Caki2 (cell line): ENCODE results near the gene SPINDOC. TPM values are rescaled to one million over a fixed set of nuclear protein-coding genes. Genes with fewer than 3 reads are reported as not detected.

Source experiments
- DNase-seq: peaks from one replicate; pipeline ENCODE4 v3.0.0-alpha.2; 2015; ENCODE audit warnings: low read depth
- in situ Hi-C: cut with HindIII; loops from 2 replicates; pipeline ENCODE4 v1.10.0; 2016; ENCODE audit warnings: low sequenced_read_pairs, low pct_unique_long_range_greater_than_20kb, mixed read lengths
- total RNA-seq: library from RNA; depleted of rRNA; stranded (reverse); fragments of >200 nt; shearing (Covaris generic); gene quantifications from 2 replicates; pipeline ENCODE4 v1.2.3, GENCODE V29; 2014; ENCODE audit warnings: low replicate concordance; rRNA removed

SPINDOC gene
- total RNA-seq, 1 experiment from 2014 or later: 22.5 TPM

DNA sequence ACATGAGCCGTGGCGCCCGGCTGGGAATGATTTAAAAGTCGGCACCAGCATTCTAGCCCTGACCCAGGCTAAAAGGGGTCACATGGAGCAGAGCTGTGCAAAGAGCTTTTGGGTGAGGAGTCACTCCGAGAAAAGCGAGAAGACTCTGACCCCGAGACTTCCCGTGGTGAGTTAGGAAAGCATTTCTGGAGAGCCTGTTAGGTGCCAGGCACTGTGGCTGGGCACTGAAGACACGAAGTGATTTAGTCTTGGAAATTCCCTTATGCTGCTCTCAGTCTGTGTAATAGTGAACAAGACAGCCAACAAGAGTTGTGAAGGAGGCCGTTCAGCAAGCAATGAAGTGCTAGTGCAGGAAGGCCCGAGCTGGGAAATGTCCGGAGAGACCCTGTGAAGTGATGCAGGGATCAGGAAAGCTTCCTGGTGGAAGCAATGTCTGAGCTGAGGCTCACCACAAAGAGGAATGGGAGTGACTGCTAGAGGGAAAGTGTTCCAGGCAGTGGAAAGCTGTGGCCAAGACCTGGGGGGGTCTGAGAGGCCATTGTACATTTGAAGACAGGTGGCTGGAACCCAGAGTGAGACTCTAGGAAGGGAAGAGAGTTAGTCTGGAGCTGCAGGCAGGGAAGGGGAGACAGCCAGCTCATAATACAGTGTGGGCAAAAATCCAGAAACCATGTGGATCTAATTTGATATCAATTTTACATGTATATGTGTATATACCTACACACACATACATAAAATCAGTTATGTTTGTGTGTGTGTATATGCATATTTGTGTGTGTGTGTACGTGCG lies 57.3 kb downstream of the SPINDOC start:
- DNase-seq: no peak
- in situ Hi-C loops: no loop called here

DNA sequence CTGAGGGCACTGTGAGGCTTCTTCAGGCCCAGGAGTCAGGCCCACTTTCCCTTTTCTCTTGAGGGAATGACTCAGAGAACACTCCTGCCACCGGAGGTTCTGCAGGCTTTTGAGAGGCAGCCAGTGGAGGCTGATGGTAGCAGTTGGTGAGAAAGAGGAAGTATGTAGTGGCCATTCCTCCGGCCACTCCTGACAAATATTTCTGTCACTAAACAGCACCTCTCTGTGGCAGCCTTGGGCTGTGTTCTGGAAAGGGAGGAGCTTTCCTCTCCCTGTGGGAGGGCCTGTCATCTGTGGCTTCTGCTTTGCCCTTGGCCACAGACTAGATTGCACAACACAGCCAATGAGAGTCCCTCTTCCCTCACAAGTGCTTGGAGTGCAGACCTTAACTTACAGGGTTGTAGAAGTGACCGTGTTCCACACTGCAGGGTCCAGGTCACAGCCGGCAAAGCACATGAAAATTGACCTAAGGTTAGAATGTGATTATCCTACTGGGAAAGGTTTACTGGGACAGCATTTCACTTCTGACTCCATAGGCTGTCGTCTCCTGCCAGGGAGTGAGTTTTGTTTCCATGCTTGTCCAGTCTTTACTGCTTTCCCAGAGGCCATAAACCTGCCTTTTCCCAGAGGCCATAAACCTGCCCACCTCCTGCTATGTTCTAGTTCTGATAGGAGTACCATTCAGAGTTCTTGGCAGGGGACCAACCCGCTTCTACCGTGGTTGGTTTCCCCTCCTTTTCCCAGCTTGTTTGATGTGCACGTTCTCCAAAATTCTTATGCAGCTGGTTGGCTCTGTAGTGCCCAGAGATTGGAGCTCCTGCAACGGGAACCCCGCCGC lies 58.9 kb downstream of the SPINDOC start:
- in situ Hi-C loops: no loop called here

DNA sequence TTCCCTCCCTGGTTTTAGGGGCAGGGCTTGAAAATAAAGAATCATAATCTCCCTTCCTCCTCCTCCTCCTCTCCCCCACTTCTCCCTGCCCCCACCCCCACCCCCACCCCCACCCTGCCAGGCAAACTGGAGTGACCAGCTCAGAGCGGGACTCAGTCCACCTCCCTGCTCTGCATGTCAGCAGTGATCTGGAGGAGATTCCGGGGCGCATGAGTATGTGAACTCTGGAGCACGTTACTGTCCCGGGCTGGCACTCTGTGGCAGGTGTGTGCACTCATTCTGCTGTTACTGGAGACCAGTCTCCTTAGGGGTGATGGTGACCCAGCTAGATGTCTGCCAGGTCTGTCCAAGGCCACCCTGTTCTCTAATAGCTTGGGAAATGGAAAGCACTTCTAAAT lies 59.5 kb downstream of the SPINDOC start:
- no peak for DNase-seq
- in situ Hi-C loops: no loop called here

More for the DNA sequence above, 58.9 kb downstream of the SPINDOC start:
- peak; percentile 94 for DNase-seq

DNA sequence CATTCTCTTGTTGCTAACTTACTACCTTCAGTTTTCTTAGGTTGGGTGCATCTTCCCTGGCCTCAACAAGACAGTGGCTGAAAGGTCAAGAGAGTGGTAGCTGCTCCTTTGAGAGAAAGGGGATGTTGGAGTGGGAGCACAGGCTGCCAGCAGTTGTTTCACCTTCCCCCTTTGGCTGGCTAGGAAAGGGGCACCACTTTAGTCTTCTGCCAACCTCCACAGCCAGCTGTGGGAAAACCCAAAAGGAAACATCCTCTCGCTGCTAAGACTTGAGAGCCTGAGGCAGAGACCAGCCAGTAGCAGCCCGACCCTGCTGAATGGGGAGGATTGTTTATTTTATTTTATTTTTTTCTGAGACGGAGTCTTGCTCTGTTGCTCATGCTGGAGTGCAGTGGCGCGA lies 60.1 kb downstream of the SPINDOC start:
- DNase-seq: no peak
- in situ Hi-C loops: no loop called here

DNA sequence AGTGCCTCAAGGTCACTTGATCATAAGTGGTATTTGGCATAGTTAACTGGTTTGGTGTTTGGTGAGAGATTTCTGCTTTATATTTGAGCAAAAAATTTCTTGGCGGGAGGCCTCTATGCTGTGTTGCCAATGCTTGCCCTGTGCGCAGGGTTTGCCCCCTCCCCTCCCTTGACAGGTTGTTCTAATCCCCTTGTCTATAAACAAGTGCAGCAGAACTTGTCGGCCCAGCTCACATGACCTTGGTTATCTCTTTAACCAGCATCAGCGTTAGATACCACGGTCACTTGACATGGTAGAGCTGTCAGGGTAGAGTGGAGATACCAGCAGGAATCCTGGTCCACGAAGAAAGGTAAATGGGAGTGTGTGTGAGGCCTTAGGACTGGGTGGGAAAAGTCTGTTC lies 61.3 kb downstream of the SPINDOC start:
- DNase-seq: no peak
- in situ Hi-C loops: no loop called here

DNA sequence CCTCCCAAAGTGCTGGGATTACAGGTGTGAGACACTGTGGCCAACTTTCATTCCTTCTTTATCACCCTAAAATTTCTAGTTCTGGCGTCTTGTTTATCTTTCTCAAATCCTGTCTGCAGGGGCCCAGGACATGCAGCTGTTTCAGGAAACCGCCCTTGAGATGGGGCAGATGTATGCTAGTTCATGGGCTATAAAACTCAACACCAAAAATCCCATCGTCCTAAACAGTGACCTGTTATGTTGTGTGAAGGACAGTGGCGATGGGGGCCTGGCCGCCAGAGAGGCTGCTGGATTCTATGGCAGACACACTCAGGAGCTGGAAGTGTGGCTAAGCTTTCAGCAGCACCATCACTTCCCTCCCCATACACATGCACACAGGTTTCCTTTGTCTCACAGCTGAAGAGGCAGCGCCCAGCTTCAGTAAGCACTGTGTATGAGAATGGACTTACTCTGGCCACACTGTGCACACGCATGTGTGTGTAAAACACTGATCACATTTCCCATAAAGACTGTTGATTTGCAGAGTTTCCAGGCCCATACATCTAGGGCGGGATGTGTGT lies 62.3 kb downstream of the SPINDOC start:
- DNase-seq: no peak
- in situ Hi-C loops: no loop called here

DNA sequence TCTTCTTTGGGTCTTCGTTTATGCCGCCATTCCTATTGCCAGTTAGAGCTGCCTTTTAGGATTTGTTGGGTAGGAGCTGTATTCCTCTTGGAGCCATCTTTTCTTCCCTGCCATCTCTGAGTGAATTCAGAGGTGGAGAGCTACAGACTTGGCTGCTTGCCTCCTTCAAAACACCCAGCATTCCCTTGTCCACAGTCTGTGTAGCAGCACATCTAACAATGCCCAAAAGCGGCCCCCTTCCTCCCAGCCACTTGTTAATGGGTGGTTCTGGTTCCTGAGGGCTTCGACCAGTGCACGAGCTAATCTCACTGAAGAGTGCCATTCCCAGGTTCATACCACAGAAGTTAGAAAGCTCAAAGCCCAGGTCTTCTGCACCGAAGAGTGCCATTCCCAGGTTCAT lies 63.4 kb downstream of the SPINDOC start:
- DNase-seq: no peak
- in situ Hi-C loops: no loop called here

Other genes starting within 250 kb of the SPINDOC start
- gene PLAAT3, start 199.0 kb upstream of the SPINDOC start, total RNA-seq: 163 and 198 TPM in 2 replicates
- 46.9 and 58.7 TPM in 2 replicates for gene ATL3, start 142.1 kb upstream of the SPINDOC start, total RNA-seq
- 98.2 and 107 TPM in 2 replicates for gene RTN3, start 132.0 kb upstream of the SPINDOC start, total RNA-seq
- gene ZFTA, start 44.7 kb upstream of the SPINDOC start, total RNA-seq: 6.1 and 21.5 TPM in 2 replicates
- 5.6 and 8.9 TPM in 2 replicates for gene MARK2, start 25.7 kb downstream of the SPINDOC start, total RNA-seq
- 0.61 TPM in 1 of 2 replicates, not detected in the other for gene RCOR2, start 103.7 kb downstream of the SPINDOC start, total RNA-seq
- gene NAA40, start 125.5 kb downstream of the SPINDOC start, total RNA-seq: 15.1 and 29.2 TPM in 2 replicates
- 573 and 596 TPM in 2 replicates for gene COX8A, start 161.2 kb downstream of the SPINDOC start, total RNA-seq
- 80.6 and 97.3 TPM in 2 replicates for gene OTUB1, start 173.0 kb downstream of the SPINDOC start, total RNA-seq
- 0.03 and 0.37 TPM in 2 replicates for gene FLRT1, start 222.5 kb downstream of the SPINDOC start, total RNA-seq